Measurements from ENCODE around the gene PRR22.

Gene PRR22

GRCh38 chr19:5824751-5825150 is 40.2 kb upstream of the PRR22 start:
- no peak for TF ChIP-seq CTCF (IDR thresholded peaks at IDR 0.05; ENCODE audit: low read depth, low read length)
- Histone ChIP-seq H3K4me1 (peaks cover 9% of the 10 kb centered on the region), H3K4me3 (ENCODE audit: low read depth, low read length) (no peak overlapping the region), H3K36me3 (no peaks in the 10 kb centered on the region), H3K27me3 (no peaks in the 10 kb centered on the region), H3K9me3 (no peaks in the 10 kb centered on the region)
- DNase-seq = no peak

- H3K27me3 ChIP-seq = no peaks in the 10 kb centered on the region
- TF ChIP-seq CTCF (IDR thresholded peaks at IDR 0.05; ENCODE audit: low read depth, low read length) = peak; percentile 62
- peaks cover 7% of the 10 kb centered on the region for H3K4me1 ChIP-seq
- peak; percentile 69 for DNase-seq
- H3K9me3 ChIP-seq = no peaks in the 10 kb centered on the region
- H3K36me3 ChIP-seq = no peaks in the 10 kb centered on the region
- H3K4me3 ChIP-seq (ENCODE audit: low read depth, low read length) = no peak overlapping the region
Measured at GRCh38 chr19:5823579-5824281, 39.2 kb upstream of the PRR22 start.

DNA sequence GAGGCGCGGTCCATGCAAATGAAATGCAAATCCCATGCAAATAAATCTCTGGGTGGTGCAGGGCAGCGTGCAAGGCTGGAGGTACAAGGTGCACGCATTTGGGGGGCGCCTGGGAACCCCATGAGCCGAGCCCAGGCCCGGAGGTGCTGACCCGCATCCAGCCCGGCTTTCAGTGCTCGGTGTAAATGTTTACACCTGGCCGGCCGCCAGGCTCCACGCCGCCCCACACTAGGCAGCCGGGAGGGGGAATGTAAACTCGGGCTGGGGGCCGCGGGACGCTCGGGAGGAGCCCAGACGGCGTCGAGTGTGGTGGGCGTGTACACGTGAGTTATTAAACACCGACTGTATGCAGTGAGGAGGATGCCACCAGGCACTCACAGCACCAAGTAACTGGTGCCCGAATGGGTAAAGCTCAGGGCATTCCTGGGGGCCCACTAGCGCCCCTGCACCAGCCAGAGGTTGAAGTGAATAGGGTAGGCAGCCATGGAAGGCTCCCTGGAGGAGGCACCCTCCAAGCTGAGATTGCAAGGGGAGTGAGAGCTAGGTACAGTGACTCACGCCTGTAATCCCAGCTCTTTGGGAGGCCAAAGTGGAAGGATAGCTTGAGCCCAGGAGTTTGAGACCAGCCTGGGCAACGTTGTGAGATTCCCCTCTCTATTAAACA is 37.8 kb upstream of the PRR22 start:
- no peak for TF ChIP-seq CTCF (IDR thresholded peaks at IDR 0.05; ENCODE audit: low read depth, low read length)
- Histone ChIP-seq H3K4me3 (ENCODE audit: low read depth, low read length) (no peak overlapping the region), H3K27me3 (no peaks in the 10 kb centered on the region; the same call in 1 of the 2 replicates), H3K4me1 (peaks cover 7% of the 10 kb centered on the region), H3K36me3 (no peaks in the 10 kb centered on the region), H3K9me3 (no peaks in the 10 kb centered on the region)
- DNase-seq = no peak

DNA sequence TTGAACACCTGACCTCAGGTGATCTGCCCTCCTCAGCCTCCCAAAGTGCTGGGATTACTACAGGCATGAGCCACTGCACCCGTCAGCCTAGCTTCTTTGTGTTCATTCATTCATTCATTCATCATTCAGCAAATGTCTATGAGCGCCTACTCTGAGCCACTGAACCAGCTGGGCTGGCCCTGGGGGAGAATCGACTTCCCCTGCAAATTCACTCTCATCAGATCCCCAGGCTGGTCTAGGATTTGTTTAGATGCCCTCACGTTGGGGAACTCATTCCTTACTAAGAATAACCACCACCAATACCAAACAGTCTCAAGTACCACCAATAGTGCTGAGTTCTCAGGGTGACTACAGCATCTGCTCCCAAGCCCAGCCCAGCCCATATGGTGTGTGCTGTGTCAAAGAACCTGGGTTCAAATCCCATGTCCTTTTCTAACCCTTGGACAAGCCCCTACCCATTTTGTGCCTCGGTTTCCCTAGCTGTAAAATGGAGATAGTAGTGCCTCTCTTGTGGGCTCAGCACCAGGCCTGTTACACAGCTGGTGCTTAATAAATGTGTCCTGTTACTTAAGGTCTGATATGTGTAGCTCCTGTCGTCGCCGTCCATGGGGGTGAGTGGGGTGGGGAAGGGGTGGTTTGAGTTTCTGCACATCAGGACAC is 37.1 kb upstream of the PRR22 start:
- TF ChIP-seq CTCF (IDR thresholded peaks at IDR 0.05; ENCODE audit: low read depth, low read length) = no peak
- DNase-seq = no peak
- Histone ChIP-seq H3K9me3 (no peaks in the 10 kb centered on the region), H3K4me1 (peaks cover 4% of the 10 kb centered on the region), H3K4me3 (ENCODE audit: low read depth, low read length) (no peak overlapping the region), H3K27me3 (no peaks in the 10 kb centered on the region; the same call in 1 of the 2 replicates), H3K36me3 (no peaks in the 10 kb centered on the region)

DNA sequence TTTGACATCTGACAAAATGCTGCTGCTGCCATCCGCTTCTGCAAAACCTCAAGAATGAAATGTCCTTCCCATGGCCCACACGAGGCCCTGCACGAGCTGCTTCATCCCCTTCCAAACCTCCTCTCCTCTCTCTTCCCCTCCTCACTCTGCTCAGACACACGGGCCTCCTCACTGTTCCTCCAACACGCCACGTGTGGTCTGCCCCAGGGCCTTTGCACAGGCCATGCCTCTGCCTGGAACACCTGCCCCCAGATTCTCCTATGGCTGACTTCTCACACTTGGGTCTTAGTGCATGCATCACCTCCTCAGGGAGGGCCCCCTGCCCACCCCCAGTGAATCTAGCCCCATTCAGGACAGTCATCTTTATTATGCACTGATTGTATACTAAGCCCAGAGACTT is 36.2 kb upstream of the PRR22 start:
- no peak for DNase-seq
- no peak for TF ChIP-seq CTCF (IDR thresholded peaks at IDR 0.05; ENCODE audit: low read depth, low read length)
- H3K9me3 ChIP-seq = no peaks in the 10 kb centered on the region

More for the DNA sequence above, 36.2 kb upstream of the PRR22 start:
- Histone ChIP-seq H3K4me3 (ENCODE audit: low read depth, low read length) (no peak overlapping the region), H3K36me3 (no peaks in the 10 kb centered on the region), H3K27me3 (no peaks in the 10 kb centered on the region; the same call in 1 of the 2 replicates), H3K4me1 (no peaks in the 10 kb centered on the region)
